ENCODE results near the gene COA8.

The COA8 gene

GRCh38 chr14:103625356-103626095 is 62.8 kb downstream of the COA8 start:
- DNase-seq (ENCODE audit: low spot score): peak; percentile 43

DNA sequence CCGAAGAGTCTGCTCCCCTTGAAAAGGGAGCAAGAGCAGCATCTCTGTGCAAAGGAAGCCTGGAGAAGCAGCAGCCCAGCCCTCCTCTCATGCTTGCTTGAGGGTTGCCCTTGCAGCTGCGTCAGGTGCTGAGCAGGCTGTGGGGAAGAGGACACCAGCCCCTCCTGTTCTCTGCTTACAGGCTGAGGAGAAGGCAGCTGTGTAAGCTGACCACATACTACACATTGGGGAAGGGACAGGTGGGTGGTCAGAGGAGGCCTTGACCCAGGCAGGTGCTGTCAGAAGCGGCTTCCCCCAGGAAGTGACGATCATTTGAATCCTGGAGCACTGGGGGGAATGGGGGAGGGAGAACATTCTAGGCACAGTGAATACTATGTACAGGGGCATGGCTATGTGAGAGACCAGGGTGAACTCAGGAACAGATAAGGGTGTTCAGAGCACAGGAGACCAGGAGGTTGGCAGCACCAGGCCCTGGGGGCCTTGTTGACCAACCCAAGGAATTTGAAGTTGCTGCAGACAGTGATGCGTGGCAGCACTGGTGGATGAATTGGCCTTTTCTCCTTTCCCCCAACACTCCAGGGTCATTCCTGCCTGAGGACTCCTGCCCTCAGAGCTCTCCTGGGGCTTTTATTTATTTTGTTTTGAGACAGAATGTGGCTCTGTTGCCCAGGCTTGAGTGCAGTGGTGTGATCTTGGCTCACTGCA is 63.5 kb downstream of the COA8 start:
- DNase-seq (ENCODE audit: low spot score): no peak

- DNase-seq (ENCODE audit: low spot score): no peak
These were observed 64.6 kb downstream of the COA8 start for GRCh38 chr14:103627073-103628025.

DNA sequence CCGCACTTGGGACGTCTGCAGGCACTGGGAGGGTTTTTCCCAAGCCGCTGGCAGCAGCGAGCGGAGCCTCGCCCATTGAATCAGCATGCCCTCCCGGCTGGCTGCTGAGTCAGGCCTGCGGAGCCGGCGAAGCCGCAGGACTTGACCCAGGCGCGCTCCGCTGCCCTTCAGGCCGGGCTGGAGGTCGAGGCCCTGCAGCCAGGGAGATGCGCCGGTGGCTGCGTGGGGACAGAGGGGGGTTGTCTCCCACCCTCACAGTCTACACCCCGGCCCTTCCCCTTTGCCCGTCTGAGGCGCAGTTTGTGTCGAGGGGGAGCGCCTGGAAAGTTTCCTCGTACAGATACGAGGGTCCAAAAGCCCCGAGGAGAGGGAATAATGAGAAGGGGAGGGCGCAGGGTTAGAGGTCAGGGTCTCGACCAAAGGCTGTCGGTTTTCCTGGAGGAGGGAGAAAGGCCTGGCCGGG is 65.5 kb downstream of the COA8 start:
- no peak for DNase-seq (ENCODE audit: low spot score)

DNA sequence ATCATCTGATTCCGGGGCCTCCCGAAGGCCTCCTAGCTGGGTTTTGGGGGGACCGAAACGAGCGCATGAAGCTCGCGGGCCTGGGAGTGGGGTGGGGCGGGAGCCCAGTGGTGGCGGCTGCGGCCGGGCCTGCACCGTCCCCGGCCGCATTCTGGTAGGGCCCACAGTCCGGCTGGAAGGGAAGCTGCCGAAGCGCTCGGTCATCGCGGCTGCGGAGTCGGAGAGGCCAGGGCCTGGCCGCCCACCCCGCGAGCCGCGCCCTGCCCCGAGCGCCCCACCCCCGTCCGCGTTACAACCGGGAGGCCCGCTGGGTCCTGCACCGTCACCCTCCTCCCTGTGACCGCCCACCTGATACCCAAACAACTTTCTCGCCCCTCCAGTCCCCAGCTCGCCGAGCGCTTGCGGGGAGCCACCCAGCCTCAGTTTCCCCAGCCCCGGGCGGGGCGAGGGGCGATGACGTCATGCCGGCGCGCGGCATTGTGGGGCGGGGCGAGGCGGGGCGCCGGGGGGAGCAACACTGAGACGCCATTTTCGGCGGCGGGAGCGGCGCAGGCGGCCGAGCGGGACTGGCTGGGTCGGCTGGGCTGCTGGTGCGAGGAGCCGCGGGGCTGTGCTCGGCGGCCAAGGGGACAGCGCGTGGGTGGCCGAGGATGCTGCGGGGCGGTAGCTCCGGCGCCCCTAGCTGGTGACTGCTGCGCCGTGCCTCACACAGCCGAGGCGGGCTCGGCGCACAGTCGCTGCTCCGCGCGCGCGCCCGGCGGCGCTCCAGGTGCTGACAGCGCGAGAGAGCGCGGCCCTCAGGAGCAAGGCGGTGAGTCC is 66.1 kb downstream of the COA8 start, which contains the start of gene KLC1:
KLC1 (plus strand) TSS at position 528 of the 819 bp plus-strand sequence. CDS start 25,354 bp downstream, outside the sequence.
- peak; percentile 85 for DNase-seq (ENCODE audit: low spot score)

DNA sequence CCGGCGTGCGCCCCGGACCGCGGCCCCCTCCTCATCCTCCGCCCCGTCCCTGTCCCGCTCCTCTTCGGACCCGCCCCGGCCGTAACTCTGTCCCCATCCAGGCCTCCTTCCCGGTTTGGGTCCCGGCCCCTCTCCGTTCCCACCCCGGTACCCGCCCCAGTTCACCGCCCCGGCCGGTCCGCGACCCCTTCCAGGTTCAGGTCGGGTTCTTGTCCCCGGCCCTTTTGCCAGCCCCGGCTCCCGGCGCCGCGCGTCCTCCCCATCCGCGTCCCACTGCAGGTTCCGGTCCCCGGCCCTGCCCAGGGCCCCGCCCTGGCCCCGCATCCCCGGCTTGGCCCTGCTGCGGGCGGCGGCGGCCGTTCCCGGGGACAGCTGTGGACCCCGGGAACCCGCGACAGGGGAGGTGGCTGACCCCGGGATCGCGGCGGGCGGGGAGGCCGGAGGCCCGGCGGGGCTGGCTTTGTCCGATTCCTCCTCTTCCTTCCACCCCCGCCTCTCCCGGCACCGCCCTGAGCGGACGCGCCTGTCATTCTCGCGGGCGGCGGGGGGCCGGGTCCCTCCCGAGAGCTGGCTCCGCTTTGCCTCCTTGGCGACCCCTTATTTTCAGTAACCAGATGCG is 66.9 kb downstream of the COA8 start:
- DNase-seq (ENCODE audit: low spot score): peak; percentile 41

GRCh38 chr14:103630364-103631108 is 67.8 kb downstream of the COA8 start:
- DNase-seq (ENCODE audit: low spot score): no peak

- no peak for DNase-seq (ENCODE audit: low spot score)
These were observed 70.6 kb downstream of the COA8 start for GRCh38 chr14:103633391-103633790.

GRCh38 chr14:103634156-103634555 is 71.4 kb downstream of the COA8 start:
- no peak for DNase-seq (ENCODE audit: low spot score)

DNA sequence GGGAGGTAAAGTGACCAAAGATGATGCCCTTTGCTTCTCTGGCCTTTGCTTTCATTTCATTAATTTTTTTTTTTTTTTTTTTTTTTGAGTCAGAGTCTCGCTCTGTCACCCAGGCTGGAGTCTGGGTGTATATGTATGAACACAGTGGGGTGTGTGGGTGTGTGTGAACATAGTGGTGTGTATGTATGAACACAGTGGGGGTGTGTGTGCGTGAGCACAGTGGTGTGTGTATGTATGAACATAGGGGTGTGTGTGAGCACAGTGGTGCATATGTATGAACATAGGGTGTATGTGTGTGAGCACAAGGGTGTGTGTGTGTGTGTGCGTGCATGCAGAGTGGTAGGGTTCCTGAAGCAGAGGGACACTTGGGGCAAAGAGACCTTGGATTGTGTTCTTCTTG is 75.8 kb downstream of the COA8 start:
- DNase-seq (ENCODE audit: low spot score): no peak
